AG08395 (cell line): ENCODE measurements around the gene C13orf46.

Source experiments
- DNase-seq: peaks from one replicate; pipeline ENCODE4 v3.0.0; 2012; ENCODE audit warnings: mixed read lengths, low spot score

The C13orf46 gene

DNA sequence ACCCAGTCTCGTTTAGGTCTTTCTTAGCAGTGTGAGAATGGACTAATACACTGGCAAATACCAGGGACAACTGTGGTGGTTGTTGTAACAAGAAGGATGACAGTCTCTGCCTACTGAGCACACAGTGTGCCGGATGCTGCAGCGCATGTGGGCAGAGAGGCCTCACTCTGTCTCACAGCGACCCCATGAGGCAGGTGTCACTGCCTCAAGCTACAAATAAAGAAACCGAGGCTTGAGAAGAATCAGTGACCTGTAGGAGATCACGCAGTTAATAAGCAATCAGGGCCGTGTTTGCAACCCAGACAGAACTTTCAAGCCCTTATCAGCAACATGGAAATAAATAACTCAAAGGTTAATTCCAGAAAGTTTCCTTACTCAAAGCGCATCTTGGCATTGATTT, 69.5 kb downstream of the C13orf46 start:
- DNase-seq: no peak

DNA sequence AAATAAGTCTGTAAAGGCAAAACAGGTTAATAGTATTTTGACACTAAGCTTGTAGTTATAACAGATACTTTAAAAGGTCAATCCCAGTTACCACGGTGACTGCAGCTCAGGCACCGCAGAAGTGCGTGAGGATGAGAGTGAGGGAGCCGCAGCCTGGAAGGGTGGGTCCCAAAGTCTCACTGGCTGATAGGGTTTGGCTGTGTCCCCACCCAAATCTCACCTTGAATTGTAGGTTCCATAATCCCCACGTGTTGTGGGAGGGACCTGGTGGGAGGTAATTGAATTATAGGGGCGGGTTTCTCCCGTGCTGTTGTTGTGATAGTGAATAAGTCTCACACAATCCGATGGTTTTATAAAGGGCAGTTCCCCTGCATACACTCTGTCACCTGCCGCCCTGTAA, 70.0 kb downstream of the C13orf46 start:
- no peak for DNase-seq
